ENCODE measurements around the gene NBPF26.
"Not testable (repeated sequence)": the region's sequence is repeated elsewhere in the genome, so short reads cannot be mapped to it uniquely, and the experiment has no call there.

DNA sequence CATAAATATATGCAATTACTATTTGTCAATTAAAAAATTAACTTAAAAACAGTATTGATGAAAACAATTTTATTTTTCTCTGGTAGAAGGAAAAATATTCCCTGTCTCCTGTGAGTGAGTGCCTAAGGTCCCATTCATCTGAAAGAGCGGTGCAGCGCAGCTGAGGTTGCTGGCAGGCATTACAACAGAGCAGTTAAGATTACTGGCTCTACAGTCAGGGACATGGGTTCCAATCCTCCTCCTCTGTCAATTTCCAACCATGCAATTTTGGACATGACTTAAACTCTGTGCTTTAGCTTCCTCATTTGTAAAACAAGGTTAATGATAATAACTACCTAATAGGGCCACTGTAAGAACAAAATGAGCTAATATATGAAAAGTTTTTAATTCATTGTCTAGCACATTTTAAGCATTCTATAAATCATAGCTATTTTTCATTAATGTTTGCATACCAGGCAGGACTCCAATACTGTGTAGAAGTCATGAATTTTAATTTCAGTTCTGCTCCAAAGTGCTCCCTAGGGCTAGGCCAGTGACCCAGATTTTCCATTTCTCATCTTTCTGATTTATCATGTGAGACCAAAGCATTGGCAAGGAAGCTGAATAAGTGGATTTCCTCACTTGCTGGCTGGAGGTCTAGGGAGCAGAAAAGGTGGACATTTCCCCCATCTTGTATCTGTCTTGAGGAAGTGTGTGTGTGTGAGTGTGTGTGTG, 43.5 kb upstream of the NBPF26 start:
- TF ChIP-seq CTCF, POLR2AphosphoS5, POLR2A (IDR thresholded peaks at IDR 0.05): not testable (repeated sequence)

All from breast epithelium (tissue), 3 donors.